ENCODE data around the gene CERT1.

- TF ChIP-seq NR2C1 (IDR thresholded peaks at IDR 0.05) (no peak), NR2C1 (tag; IDR thresholded peaks at IDR 0.05) (no peak), ZNF263 (CRISPR knock-in tag; IDR thresholded peaks at IDR 0.05; ENCODE audit: borderline replicate concordance) (no peak)
These were observed 180.0 kb downstream of the CERT1 start for GRCh38 chr5:75331095-75332090.
